Brain microvascular endothelial cell (primary cell): ENCODE data around the gene IL11RA.
A peak's percentile ranks its signal among the peaks of the same experiment; 100 is the strongest.

Experiments used
- DNase-seq: peaks from one replicate; pipeline ENCODE4 v3.0.0-alpha.2; 2020
- H3K27ac ChIP-seq: fragments of 250-450 bp; sonication (Bioruptor Pico); 2 replicates; pipeline ENCODE4 v1.5.1; 2020; ENCODE audit warnings: mild to moderate bottlenecking, moderate library complexity
- H3K27me3 ChIP-seq: fragments of 250-450 bp; sonication (Bioruptor Pico); replicated peaks from 2 replicates; pipeline ENCODE4 v1.5.1; 2020; ENCODE audit warnings: mild to moderate bottlenecking
- H3K36me3 ChIP-seq: fragments of 250-450 bp; sonication (Bioruptor Pico); replicated peaks from 2 replicates; pipeline ENCODE4 v1.5.1; 2020; ENCODE audit warnings: mild to moderate bottlenecking
- H3K4me3 ChIP-seq: 2 replicates; pipeline ENCODE4 v1.5.1; 2011; ENCODE audit warnings: low read depth, mild to moderate bottlenecking, control low read depth, low read length, moderate library complexity
- CTCF ChIP-seq: IDR thresholded peaks from 2 replicates; pipeline ENCODE4 v1.5.1; 2011; ENCODE audit warnings: low read depth, mild to moderate bottlenecking, moderate library complexity, low read length, control low read depth, inconsistent platforms; ENCODE audit errors: missing control alignments
- in situ Hi-C: cut with HindIII; loops from 2 replicates; pipeline ENCODE4 v1.10.0; 2017; ENCODE audit warnings: low sequenced_read_pairs, low pct_ligation_motif_present

The IL11RA gene

GRCh38 chr9:34610434-34611206 is 41.4 kb upstream of the IL11RA start:
- no peak for TF ChIP-seq CTCF
- H3K4me3 ChIP-seq: peak overlapping the region; percentile 83
- H3K27ac ChIP-seq: no peak overlapping the region
- peaks cover 10% of the 10 kb centered on the region for H3K36me3 ChIP-seq
- no peak for DNase-seq
- H3K27me3 ChIP-seq: peaks cover under 1% of the 10 kb centered on the region
- in situ Hi-C loops: no loop called here

- no peaks in the 10 kb centered on the region for H3K27me3 ChIP-seq
- peak overlapping the region; percentile 83 for H3K4me3 ChIP-seq
- H3K36me3 ChIP-seq: peaks cover 12% of the 10 kb centered on the region
- in situ Hi-C loops: no loop called here
- DNase-seq: no peak
- peak overlapping the region; percentile 62 for H3K27ac ChIP-seq
- TF ChIP-seq CTCF: no peak
Measured at GRCh38 chr9:34611251-34611810, 40.7 kb upstream of the IL11RA start.

GRCh38 chr9:34611811-34612787 is 39.9 kb upstream of the IL11RA start, which contains the start of gene RPP25L:
TSS of gene RPP25L (minus strand) at chr9:34612097. CDS start at chr9:34611296, 801 bp downstream.
- Histone ChIP-seq H3K27me3 (no peaks in the 10 kb centered on the region), H3K36me3 (peaks cover 19% of the 10 kb centered on the region), H3K4me3 (peak within 1 kb of the TSS; percentile 83), H3K27ac (peak within 1 kb of the TSS; percentile 62)
- peak; percentile 53 for DNase-seq
- no peak for TF ChIP-seq CTCF
- in situ Hi-C loops: no loop called here

GRCh38 chr9:34612788-34613390 is 39.1 kb upstream of the IL11RA start:
- peak overlapping the region; percentile 83 for H3K4me3 ChIP-seq
- no peak overlapping the region for H3K27ac ChIP-seq
- H3K27me3 ChIP-seq: no peaks in the 10 kb centered on the region
- TF ChIP-seq CTCF: peak; percentile 94
- in situ Hi-C loops: no loop called here
- peak; percentile 65 for DNase-seq
- peaks cover 26% of the 10 kb centered on the region for H3K36me3 ChIP-seq

- H3K36me3 ChIP-seq: peaks cover 28% of the 10 kb centered on the region
- in situ Hi-C loops: no loop called here
- DNase-seq: no peak
Measured at GRCh38 chr9:34615132-34615531, 36.9 kb upstream of the IL11RA start.

More at GRCh38 chr9:34615132-34615531, 36.9 kb upstream of the IL11RA start:
- no peak overlapping the region for H3K4me3 ChIP-seq
- no peak overlapping the region for H3K27ac ChIP-seq
- TF ChIP-seq CTCF: no peak
- H3K27me3 ChIP-seq: no peaks in the 10 kb centered on the region
